SK-N-SH (cell line): ENCODE data around the gene BACE2. TPM values are rescaled to one million over a fixed set of nuclear protein-coding genes. Genes with fewer than 3 reads are reported as not detected.

ENCODE experiments used
- CTCF ChIA-PET: fragments of 300-600, 350-600 bp; formaldehyde crosslinking; extraction: SDS; loops from one replicate; lab custom pipeline; 2021; lab: Yijun Ruan, JAX
- POLR2A ChIA-PET: fragments of 350-600 bp; sonication (Branson Sonifier 250); formaldehyde crosslinking; extraction: SDS; loops from one replicate; lab custom pipeline; 2020; ENCODE audit warnings: antibody characterized with exemption, inconsistent platforms; lab: Yijun Ruan, JAX
- DNase-seq: peaks from one replicate; pipeline ENCODE4 v3.0.0; 2012
- H2AFZ ChIP-seq: fragments of 200-600 bp; sonication (generic); 2 replicates; pipeline ENCODE4 v1.8.1; 2016; ENCODE audit warnings: antibody characterized with exemption, mild to moderate bottlenecking, low read depth
- H3F3A ChIP-seq: fragments of 200-600 bp; sonication (generic); replicated peaks from 2 replicates; pipeline ENCODE3; 2016; ENCODE audit warnings: antibody characterized with exemption, mild to moderate bottlenecking; ENCODE audit not compliant: insufficient read depth
- H3K27ac ChIP-seq, 2 experiments: fragments of 200-500 bp in 1 of 2; fragments of 200-600 bp in 1 of 2; sonication (Bioruptor generic) in 1 of 2; sonication (generic), shearing (Covaris generic) in 1 of 2; 2 replicates each; pipeline versions ENCODE4 v1.5.1 to v1.6.1; 2014 to 2016; ENCODE audit warnings: low read depth in 2 of 2, inconsistent platforms in 1 of 2, low read length in 1 of 2, mild to moderate bottlenecking in 1 of 2, mixed read lengths in 1 of 2
- H3K27me3 ChIP-seq: fragments of 200-600 bp; sonication (generic), shearing (Covaris generic); 2 replicates; pipeline ENCODE4 v1.6.1; 2016; ENCODE audit warnings: mixed run types; ENCODE audit not compliant: insufficient read depth
- H3K36me3 ChIP-seq, 2 experiments: fragments of 200-500 bp in 1 of 2; fragments of 200-600 bp in 1 of 2; sonication (Bioruptor generic) in 1 of 2; sonication (generic) in 1 of 2; replicated peaks in 1 of 2; 2 replicates each; pipeline versions ENCODE3 to v1.5.1; 2014 to 2016; ENCODE audit warnings: low read length in 1 of 2, mild to moderate bottlenecking in 1 of 2; ENCODE audit not compliant: insufficient read depth in 2 of 2, control insufficient read depth in 1 of 2
- H3K4me1 ChIP-seq, 2 experiments: fragments of 200-500 bp in 1 of 2; fragments of 200-600 bp in 1 of 2; sonication (Bioruptor generic) in 1 of 2; sonication (generic), shearing (Covaris generic) in 1 of 2; 2 replicates each; pipeline versions ENCODE4 v1.5.1 to v1.6.1; 2014 to 2016; ENCODE audit warnings: low read depth in 1 of 2, low read length in 1 of 2, mixed run types in 1 of 2; ENCODE audit not compliant: insufficient read depth in 2 of 2, control insufficient read depth in 1 of 2
- H3K4me2 ChIP-seq: fragments of 200-600 bp; sonication (generic), shearing (Covaris generic); 2 replicates; pipeline ENCODE4 v1.6.1; 2017; ENCODE audit warnings: mixed run types
- H3K4me3 ChIP-seq, 2 experiments: fragments of 200-500 bp in 1 of 2; fragments of 200-600 bp in 1 of 2; sonication (Bioruptor generic) in 1 of 2; sonication (generic), shearing (Covaris generic) in 1 of 2; 2 replicates each; pipeline versions ENCODE4 v1.5.1 to v1.8.1; 2014 to 2016; ENCODE audit warnings: low read depth in 2 of 2, inconsistent platforms in 1 of 2, low read length in 1 of 2, mild to moderate bottlenecking in 1 of 2, mixed read lengths in 1 of 2, moderate library complexity in 1 of 2
- H3K79me2 ChIP-seq: fragments of 200-600 bp; sonication (generic); 2 replicates; pipeline ENCODE4 v1.8.1; 2017; ENCODE audit warnings: mild to moderate bottlenecking; ENCODE audit not compliant: insufficient read depth
- H3K9ac ChIP-seq: fragments of 200-600 bp; sonication (generic); 2 replicates; pipeline ENCODE4 v1.6.1; 2017; ENCODE audit warnings: mixed run types
- H3K9me2 ChIP-seq: fragments of 200-600 bp; sonication (generic); 2 replicates; pipeline ENCODE4 v1.6.1; 2017; ENCODE audit warnings: mixed run types
- H3K9me3 ChIP-seq: fragments of 200-600 bp; sonication (generic); 2 replicates; pipeline ENCODE4 v1.6.1; 2017; ENCODE audit warnings: mixed run types, mild to moderate bottlenecking, moderate library complexity
- H4K20me1 ChIP-seq: fragments of 200-600 bp; sonication (generic); 2 replicates; pipeline ENCODE4 v1.6.1; 2017; ENCODE audit warnings: mild to moderate bottlenecking, mixed run types; ENCODE audit not compliant: insufficient read depth
- ELF1 ChIP-seq: IDR thresholded peaks from 2 replicates; pipeline ENCODE4 v1.4.0; 2012
- EP300 ChIP-seq, 2 experiments: IDR thresholded peaks; 2 replicates each; pipeline versions ENCODE4 v1.4.0 to v1.6.1; 2012; ENCODE audit warnings: borderline replicate concordance in 1 of 2, low read depth in 1 of 2, low read length in 1 of 2
- FOSL2 ChIP-seq: IDR thresholded peaks from 2 replicates; pipeline ENCODE4 v1.4.0; 2012; ENCODE audit warnings: low read depth, mild to moderate bottlenecking, moderate library complexity, borderline replicate concordance
- FOXJ3 ChIP-seq: sonication (generic); formaldehyde crosslinking; IDR thresholded peaks from 2 replicates; pipeline ENCODE4 v1.5.1; 2020; ENCODE audit warnings: mild to moderate bottlenecking, missing genetic modification reagents
- FOXM1 ChIP-seq: IDR thresholded peaks from 2 replicates; pipeline ENCODE4 v1.4.0; 2012; ENCODE audit warnings: low read depth, mild to moderate bottlenecking
- GABPA ChIP-seq: IDR thresholded peaks from 2 replicates; pipeline ENCODE4 v1.4.0; 2012; ENCODE audit warnings: low read depth, mild to moderate bottlenecking
- MAX ChIP-seq: IDR thresholded peaks from 2 replicates; pipeline ENCODE4 v1.4.0; 2012; ENCODE audit warnings: low read depth
- MEF2A ChIP-seq: IDR thresholded peaks from 2 replicates; pipeline ENCODE4 v1.4.0; 2012; ENCODE audit warnings: low read depth, borderline replicate concordance
- NFIC ChIP-seq: IDR thresholded peaks from 2 replicates; pipeline ENCODE4 v1.4.0; 2012; ENCODE audit warnings: borderline replicate concordance
- NRF1 ChIP-seq: IDR thresholded peaks from 2 replicates; pipeline ENCODE4 v1.6.1; 2012; ENCODE audit warnings: low read depth, mild to moderate bottlenecking, low read length
- POLR2AphosphoS5 ChIP-seq: IDR thresholded peaks from 2 replicates; pipeline ENCODE4 v1.6.1; 2012; ENCODE audit warnings: low read depth, low read length
- RAD21 ChIP-seq: IDR thresholded peaks from 2 replicates; pipeline ENCODE4 v1.6.1; 2012; ENCODE audit warnings: mild to moderate bottlenecking, low read length
- RFX5 ChIP-seq: IDR thresholded peaks from 2 replicates; pipeline ENCODE4 v1.6.1; 2012; ENCODE audit warnings: mild to moderate bottlenecking, improper control_type of control experiment, low read length
- RXRA ChIP-seq: IDR thresholded peaks from 2 replicates; pipeline ENCODE4 v1.4.0; 2012; ENCODE audit warnings: low read depth, mild to moderate bottlenecking, borderline replicate concordance
- SIN3A ChIP-seq: IDR thresholded peaks from 2 replicates; pipeline ENCODE4 v1.6.1; 2012; ENCODE audit warnings: low read depth, mild to moderate bottlenecking, low read length, moderate library complexity, borderline replicate concordance
- TAF1 ChIP-seq: IDR thresholded peaks from 2 replicates; pipeline ENCODE4 v1.6.1; 2012; ENCODE audit warnings: low read depth, mild to moderate bottlenecking, low read length, moderate library complexity, borderline replicate concordance
- TCF12 ChIP-seq: IDR thresholded peaks from 2 replicates; pipeline ENCODE4 v1.4.0; 2012
- TEAD4 ChIP-seq: IDR thresholded peaks from 2 replicates; pipeline ENCODE4 v1.4.0; 2012; ENCODE audit warnings: mild to moderate bottlenecking, borderline replicate concordance; ENCODE audit not compliant: insufficient read depth
- USF1 ChIP-seq: IDR thresholded peaks from 2 replicates; pipeline ENCODE4 v1.4.0; 2012; ENCODE audit warnings: low read depth, borderline replicate concordance
- YY1 ChIP-seq: IDR thresholded peaks from 2 replicates; pipeline ENCODE4 v1.4.0; 2012; ENCODE audit warnings: low read depth, mild to moderate bottlenecking
- ZBTB33 ChIP-seq: IDR thresholded peaks from 2 replicates; pipeline ENCODE4 v1.4.0; 2012; ENCODE audit warnings: low read depth, borderline replicate concordance
- WGBS: methylation state at CpG from one replicate; pipeline ENCODE4 v1.1.6; 2017; ENCODE audit warnings: low lambda C conversion rate; 5-methylcytosine and 5-hydroxymethylcytosine counted together
- polyA plus RNA-seq, 3 experiments: library from polyadenylated mRNA; depleted of rRNA; stranded (reverse); fragments of >200 nt; gene quantifications; 2 replicates each; pipeline ENCODE4 v1.2.3, GENCODE V29; 2012

Gene BACE2
- polyA plus RNA-seq, 1 of the 3 experiments (the other 2 are of a cell fraction): 23.4 TPM

- Histone ChIP-seq H3K9me3 (no peaks in the 10 kb centered on the region), H4K20me1 (no peaks in the 10 kb centered on the region), H3K4me1 (no peaks in the 10 kb centered on the region), H3K79me2 (no peaks in the 10 kb centered on the region), H3K9ac (no peak overlapping the region), H3K4me3 (no peak overlapping the region), H3K27ac (no peak overlapping the region), H2AFZ (no peak overlapping the region), H3K27me3 (no peaks in the 10 kb centered on the region), H3K9me2 (no peaks in the 10 kb centered on the region), H3K4me2 (no peak overlapping the region), H3F3A (no peaks in the 10 kb centered on the region), H3K36me3 (no peaks in the 10 kb centered on the region)
- 63% methylated on average over 8 of the region's 8 CpGs for WGBS
- POLR2A ChIA-PET: no interaction called here
- DNase-seq: no peak
- TF ChIP-seq TCF12: no peak
- no peak for TF ChIP-seq MEF2A
- no peak for TF ChIP-seq FOXJ3 (CRISPR knock-in tag)
- TF ChIP-seq ZBTB33: no peak
- CTCF ChIA-PET: no interaction called here
Observed at GRCh38 chr21:41250519-41250918, 82.6 kb downstream of the BACE2 start.

- H3K4me2 ChIP-seq: peak overlapping the region; percentile 33; the same call in 1 of the 2 replicates
- H3K9ac ChIP-seq: no peak overlapping the region
- ChIA-PET POLR2A (no interaction called here), CTCF (no interaction called here)
- no peaks in the 10 kb centered on the region for H3K79me2 ChIP-seq
- TF ChIP-seq FOXM1 (no peak), ZBTB33 (no peak), NFIC (no peak), GABPA (no peak), POLR2AphosphoS5 (no peak), RFX5 (no peak), USF1 (no peak), RAD21 (no peak), ELF1 (no peak), EP300 (IDR thresholded peaks at IDR 0.05; ENCODE audit: borderline replicate concordance in 1 of 2, low read depth in 1 of 2, low read length in 1 of 2) (no peak), TAF1 (no peak), MAX (no peak), RXRA (no peak), YY1 (no peak), TEAD4 (no peak), SIN3A (no peak), FOSL2 (no peak), NRF1 (no peak)
- H3K9me3 ChIP-seq: no peaks in the 10 kb centered on the region
- no peak overlapping the region; the same call in 1 of the 2 replicates for H2AFZ ChIP-seq
- no peak overlapping the region for H3K4me3 ChIP-seq
- H3K9me2 ChIP-seq: no peaks in the 10 kb centered on the region
- no peaks in the 10 kb centered on the region for H3F3A ChIP-seq
- no peak overlapping the region for H3K27ac ChIP-seq
- no peaks in the 10 kb centered on the region for H3K4me1 ChIP-seq
- no peaks in the 10 kb centered on the region for H4K20me1 ChIP-seq
- no peaks in the 10 kb centered on the region for H3K27me3 ChIP-seq
- WGBS: 53% methylated on average over 12 of the region's 12 CpGs
- H3K36me3 ChIP-seq: no peaks in the 10 kb centered on the region
- no peak for DNase-seq
Observed at GRCh38 chr21:41251961-41252642, 84.1 kb downstream of the BACE2 start.
